Right lung (tissue), 5 donors: ENCODE data around the gene FBXO17. TPM values are rescaled to one million over a fixed set of nuclear protein-coding genes. Genes with fewer than 3 reads are reported as not detected.

Experiments used
- DNase-seq, 2 donors: peaks; one replicate each; pipeline ENCODE4 v3.0.0-alpha.2; 2013
- polyA plus RNA-seq, 5 donors: library from polyadenylated mRNA; unstranded; fragments of 120-200 nt; gene quantifications; one replicate each; pipeline versions ENCODE4 v1.2.1 to v1.2.3, GENCODE V29; 2013; ENCODE audit warnings: inconsistent platforms in 1 of 5, low replicate concordance in 1 of 5; ENCODE audit not compliant: insufficient read length in 5 of 5, insufficient read depth in 1 of 5

FBXO17 gene
- polyA plus RNA-seq, 5 donors: 36.5 to 48.9 (median 44.2) TPM

GRCh38 chr19:38919837-38920601, 55.5 kb downstream of the FBXO17 start:
- no peak for DNase-seq

GRCh38 chr19:38918526-38918925, 57.0 kb downstream of the FBXO17 start:
- no peak for DNase-seq

GRCh38 chr19:38917921-38918491, 57.5 kb downstream of the FBXO17 start:
- no peak for DNase-seq

GRCh38 chr19:38917516-38917915, 58.0 kb downstream of the FBXO17 start:
- DNase-seq: no peak

- DNase-seq: no peak
Observed at GRCh38 chr19:38915329-38916321, 59.9 kb downstream of the FBXO17 start.

GRCh38 chr19:38913958-38914357, 61.6 kb downstream of the FBXO17 start:
- DNase-seq: no peak

GRCh38 chr19:38912600-38913514, 62.7 kb downstream of the FBXO17 start:
- no peak for DNase-seq

GRCh38 chr19:38911388-38912001, 64.0 kb downstream of the FBXO17 start:
- DNase-seq: no peak

- no peak for DNase-seq
Observed at GRCh38 chr19:38910488-38910887, 65.1 kb downstream of the FBXO17 start.

- no peak for DNase-seq
Observed at GRCh38 chr19:38908911-38909310, 66.6 kb downstream of the FBXO17 start.

GRCh38 chr19:38907670-38908069, 67.9 kb downstream of the FBXO17 start:
- DNase-seq: no peak

- DNase-seq: no peak
Observed at GRCh38 chr19:38907227-38907626, 68.3 kb downstream of the FBXO17 start.

- no peak for DNase-seq
Observed at GRCh38 chr19:38905620-38906019, 69.9 kb downstream of the FBXO17 start.

GRCh38 chr19:38904581-38905539, 70.7 kb downstream of the FBXO17 start:
- no peak for DNase-seq

GRCh38 chr19:38901683-38902082, 73.9 kb downstream of the FBXO17 start:
- DNase-seq: no peak

- no peak for DNase-seq
Observed at GRCh38 chr19:38900743-38901190, 74.8 kb downstream of the FBXO17 start.

GRCh38 chr19:38900202-38900629, 75.3 kb downstream of the FBXO17 start:
- no peak for DNase-seq

- peak; percentile 99 to 100 for DNase-seq
Observed at GRCh38 chr19:38899447-38900201, 75.9 kb downstream of the FBXO17 start, which contains the start of the genes NFKBIB and SIRT2. TSS of gene NFKBIB (plus strand) at chr19:38899969. CDS start at chr19:38900033, 64 bp downstream. TSS of gene SIRT2 (minus strand) at chr19:38899618. CDS start at chr19:38899521, 97 bp downstream.
